Endothelial cell of umbilical vein (primary cell): Measurements from ENCODE around the gene DNAH9. TPM values are rescaled to one million over a fixed set of nuclear protein-coding genes. Genes with fewer than 3 reads are reported as not detected.

Source experiments
- BruUV-seq: library from RNA; stranded (reverse); fragments of 400-500 nt; replicated peaks from 2 replicates; lab custom pipeline; 2021; lab: Mats Ljungman, UMichigan
- CTCF ChIA-PET: fragments of 300-600, 350-600 bp; sonication (Branson Sonifier 250); formaldehyde crosslinking; loops from one replicate; lab custom pipeline; 2021; ENCODE audit warnings: antibody characterized with exemption, inconsistent platforms; lab: Charles Lee
- POLR2A ChIA-PET: fragments of 300-600, 350-600 bp; sonication (Branson Sonifier 250); formaldehyde crosslinking; loops from one replicate; lab custom pipeline; 2021; ENCODE audit warnings: antibody characterized with exemption, inconsistent platforms; lab: Charles Lee
- DNase-seq: peaks from one replicate; pipeline ENCODE4 v3.0.0-alpha.2; 2011; ENCODE audit warnings: low read depth, low spot score
- FAIRE-seq: peaks from 2 replicates; lab custom pipeline; 2011; peaks lifted over from hg19 to GRCh38; lab: Jason Lieb, UNC
- H2AFZ ChIP-seq: 2 replicates; pipeline ENCODE4 v1.6.0; 2012; ENCODE audit warnings: low read depth, low read length, control low read depth, inconsistent platforms
- H3K27ac ChIP-seq: 2 replicates; pipeline ENCODE4 v1.5.1; 2011; ENCODE audit warnings: low read depth, mild to moderate bottlenecking, control low read depth, low read length, moderate library complexity; ENCODE audit not compliant: insufficient read depth
- H3K27me3 ChIP-seq, 2 experiments: 2 replicates each; pipeline versions ENCODE4 v1.6.0 to v1.6.1; 2011; ENCODE audit warnings: low read length in 2 of 2, mixed read lengths in 1 of 2; ENCODE audit not compliant: control insufficient read depth in 2 of 2, insufficient read depth in 2 of 2
- H3K36me3 ChIP-seq, 2 experiments: 2 replicates in 1 of 2; 3 replicates in 1 of 2; pipeline ENCODE4 v1.5.1; 2011; ENCODE audit warnings: low read length in 2 of 2, mild to moderate bottlenecking in 1 of 2, moderate library complexity in 1 of 2; ENCODE audit not compliant: control insufficient read depth in 2 of 2, insufficient read depth in 2 of 2; ENCODE audit errors: extremely low read depth in 1 of 2
- H3K4me1 ChIP-seq: 3 replicates; pipeline ENCODE4 v1.5.1; 2011; ENCODE audit warnings: mild to moderate bottlenecking, low read length; ENCODE audit not compliant: control insufficient read depth, insufficient read depth; ENCODE audit errors: extremely low read depth
- H3K4me2 ChIP-seq: 2 replicates; pipeline ENCODE4 v1.6.1; 2011; ENCODE audit warnings: low read length, control low read depth, mixed read lengths; ENCODE audit not compliant: insufficient read depth
- H3K4me3 ChIP-seq, 3 experiments: fragments of 200-600 bp in 1 of 3; sonication (generic), shearing (Covaris generic) in 1 of 3; replicated peaks in 1 of 3; 2 replicates each; pipeline ENCODE4 v1.5.1; 2011 to 2016; ENCODE audit warnings: control low read depth in 3 of 3, low read length in 3 of 3, mild to moderate bottlenecking in 2 of 3, inconsistent platforms in 1 of 3, low read depth in 1 of 3, moderate library complexity in 1 of 3; ENCODE audit not compliant: insufficient read depth in 1 of 3
- H3K79me2 ChIP-seq: 2 replicates; pipeline ENCODE4 v1.6.0; 2012; ENCODE audit warnings: low read length, inconsistent platforms; ENCODE audit not compliant: control insufficient read depth, insufficient read depth
- H3K9ac ChIP-seq: replicated peaks from 2 replicates; pipeline ENCODE3; 2011; ENCODE audit warnings: low read length, control low read depth; ENCODE audit not compliant: insufficient read depth; ENCODE audit errors: extremely low read depth
- H3K9me1 ChIP-seq: replicated peaks from 3 replicates; pipeline ENCODE4 v1.6.0; 2011; ENCODE audit warnings: mild to moderate bottlenecking, low read length; ENCODE audit not compliant: control insufficient read depth, insufficient read depth; ENCODE audit errors: extremely low read depth
- H3K9me3 ChIP-seq: replicated peaks from 2 replicates; pipeline ENCODE4 v1.5.1; 2012; ENCODE audit warnings: low read length, inconsistent platforms; ENCODE audit not compliant: control insufficient read depth, insufficient read depth
- H4K20me1 ChIP-seq: replicated peaks from 2 replicates; pipeline ENCODE3; 2011; ENCODE audit warnings: mild to moderate bottlenecking, low read length; ENCODE audit not compliant: control insufficient read depth, insufficient read depth; ENCODE audit errors: extremely low read depth
- EZH2 ChIP-seq: IDR thresholded peaks from 2 replicates; pipeline ENCODE4 v1.6.1; 2012; ENCODE audit warnings: borderline replicate concordance, low read depth, mild to moderate bottlenecking, moderate library complexity, low read length, inconsistent platforms; ENCODE audit not compliant: severe bottlenecking
- FOS ChIP-seq: IDR thresholded peaks from 2 replicates; pipeline ENCODE4 v1.6.1; 2011; ENCODE audit warnings: mild to moderate bottlenecking, low read length, moderate library complexity, borderline replicate concordance; ENCODE audit not compliant: insufficient read depth
- GATA2 ChIP-seq: IDR thresholded peaks from 2 replicates; pipeline ENCODE4 v1.7.0; 2011; ENCODE audit warnings: low read depth, mild to moderate bottlenecking, moderate library complexity, mixed read lengths, low read length; ENCODE audit not compliant: insufficient read length, insufficient read depth
- JUN ChIP-seq: IDR thresholded peaks from 2 replicates; pipeline ENCODE4 v1.6.1; 2011; ENCODE audit warnings: borderline replicate concordance, low read depth; ENCODE audit not compliant: insufficient read length, insufficient read depth
- MYC ChIP-seq: IDR thresholded peaks from one replicate; pipeline ENCODE4 v1.6.1; 2011; ENCODE audit warnings: mild to moderate bottlenecking, low read depth, low read length
- POLR2A ChIP-seq: IDR thresholded peaks from 2 replicates; pipeline ENCODE4 v1.6.1; 2012; ENCODE audit warnings: low read depth, mild to moderate bottlenecking, control low read depth, low read length
- POLR2AphosphoS5 ChIP-seq: IDR thresholded peaks from 2 replicates; pipeline ENCODE4 v1.6.1; 2012; ENCODE audit warnings: low read depth, mild to moderate bottlenecking, control low read depth, low read length, moderate library complexity; ENCODE audit not compliant: insufficient read depth
- dilution Hi-C: fragments of 300-500 bp; cut with MboI; formaldehyde crosslinking; loops from one replicate; pipeline ENCODE4 v1.15.0; 2019; ENCODE audit warnings: low sequenced_read_pairs; ENCODE audit not compliant: extremely low pct_ligation_motif_present
- intact Hi-C: fragments of 100-400 bp; cut with micrococcal nuclease; formaldehyde crosslinking; loops from one replicate; pipeline ENCODE4 v1.10.0; 2022
- polyA plus RNA-seq, 4 experiments: library from polyadenylated mRNA; depleted of rRNA in 3 of 4; stranded (reverse) in 3 of 4; unstranded in 1 of 4; fragments of >200 nt; gene quantifications; 2 replicates each; pipeline versions ENCODE4 v1.2.1 to v1.2.3, GENCODE V29; 2011 to 2012; ENCODE audit warnings: missing spikeins in 1 of 4
- total RNA-seq: library from RNA; stranded (reverse); gene quantifications from 2 replicates; pipeline ENCODE4 v1.2.3, GENCODE V29; 2021
- TF ChIP-seq, protein P1 (sequence below), 2 donors: IDR thresholded peaks; 1 replicate in 1 of 2; 2 replicates in 1 of 2; pipeline ENCODE4 v1.5.1; 2011; ENCODE audit warnings: low read length in 2 of 2, mild to moderate bottlenecking in 2 of 2, moderate library complexity in 2 of 2, control low read depth in 1 of 2, inconsistent platforms in 1 of 2, low read depth in 1 of 2; ENCODE audit not compliant: insufficient read depth in 1 of 2; ENCODE audit errors: extremely low read depth in 1 of 2

DNAH9 gene
- total and polyA plus RNA-seq, 2 donors (not counting 3 experiments of a cell fraction or from before 2014, with no cell fraction given), result not detected

DNA sequence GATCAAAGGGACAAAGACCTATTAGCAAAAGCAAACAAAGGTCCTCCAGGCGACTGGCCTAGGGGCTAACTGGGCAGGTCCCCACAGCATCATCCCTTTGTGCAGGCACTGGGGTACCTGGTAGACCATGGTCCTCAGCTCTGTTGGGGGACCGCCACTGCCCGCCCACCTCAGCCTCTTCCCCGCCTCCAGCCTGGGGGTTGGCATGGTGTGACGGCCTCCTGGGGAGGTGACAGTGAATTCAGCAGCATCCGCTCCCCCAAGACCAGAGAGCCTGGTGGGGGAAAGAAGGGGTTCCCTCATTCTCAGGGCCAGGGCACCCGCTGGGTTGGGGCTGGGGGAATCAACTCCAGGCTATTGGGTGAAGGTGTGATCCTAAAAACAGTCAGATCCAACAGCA lies 38.7 kb upstream of the DNAH9 start:
- Histone ChIP-seq H3K9me1 (no peaks in the 10 kb centered on the region), H3K79me2 (no peaks in the 10 kb centered on the region), H2AFZ (no peak overlapping the region), H3K4me3 (no peak overlapping the region), H3K9me3 (peaks cover 7% of the 10 kb centered on the region), H3K4me1 (no peaks in the 10 kb centered on the region), H3K9ac (no peak overlapping the region), H3K27me3 (no peaks in the 10 kb centered on the region), H3K27ac (no peak overlapping the region), H3K4me2 (no peak overlapping the region), H4K20me1 (no peaks in the 10 kb centered on the region), H3K36me3 (no peaks in the 10 kb centered on the region)
- no TSS peak for BruUV-seq
- dilution Hi-C loops (no loop called here), intact Hi-C loops (no loop called here)
- DNase-seq (no peak), FAIRE-seq (no peak)
- ChIA-PET POLR2A (no interaction called here), CTCF (no interaction called here)
- TF ChIP-seq EZH2, result no peak
- TF ChIP-seq GATA2, result no peak
- TF ChIP-seq, protein P1, sequence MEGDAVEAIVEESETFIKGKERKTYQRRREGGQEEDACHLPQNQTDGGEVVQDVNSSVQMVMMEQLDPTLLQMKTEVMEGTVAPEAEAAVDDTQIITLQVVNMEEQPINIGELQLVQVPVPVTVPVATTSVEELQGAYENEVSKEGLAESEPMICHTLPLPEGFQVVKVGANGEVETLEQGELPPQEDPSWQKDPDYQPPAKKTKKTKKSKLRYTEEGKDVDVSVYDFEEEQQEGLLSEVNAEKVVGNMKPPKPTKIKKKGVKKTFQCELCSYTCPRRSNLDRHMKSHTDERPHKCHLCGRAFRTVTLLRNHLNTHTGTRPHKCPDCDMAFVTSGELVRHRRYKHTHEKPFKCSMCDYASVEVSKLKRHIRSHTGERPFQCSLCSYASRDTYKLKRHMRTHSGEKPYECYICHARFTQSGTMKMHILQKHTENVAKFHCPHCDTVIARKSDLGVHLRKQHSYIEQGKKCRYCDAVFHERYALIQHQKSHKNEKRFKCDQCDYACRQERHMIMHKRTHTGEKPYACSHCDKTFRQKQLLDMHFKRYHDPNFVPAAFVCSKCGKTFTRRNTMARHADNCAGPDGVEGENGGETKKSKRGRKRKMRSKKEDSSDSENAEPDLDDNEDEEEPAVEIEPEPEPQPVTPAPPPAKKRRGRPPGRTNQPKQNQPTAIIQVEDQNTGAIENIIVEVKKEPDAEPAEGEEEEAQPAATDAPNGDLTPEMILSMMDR (IDR thresholded peaks at IDR 0.05; ENCODE audit: extremely low read depth in 1 of 2, insufficient read depth in 1 of 2, low read depth in 1 of 2, low read length in 2 of 2), result no peak

DNA sequence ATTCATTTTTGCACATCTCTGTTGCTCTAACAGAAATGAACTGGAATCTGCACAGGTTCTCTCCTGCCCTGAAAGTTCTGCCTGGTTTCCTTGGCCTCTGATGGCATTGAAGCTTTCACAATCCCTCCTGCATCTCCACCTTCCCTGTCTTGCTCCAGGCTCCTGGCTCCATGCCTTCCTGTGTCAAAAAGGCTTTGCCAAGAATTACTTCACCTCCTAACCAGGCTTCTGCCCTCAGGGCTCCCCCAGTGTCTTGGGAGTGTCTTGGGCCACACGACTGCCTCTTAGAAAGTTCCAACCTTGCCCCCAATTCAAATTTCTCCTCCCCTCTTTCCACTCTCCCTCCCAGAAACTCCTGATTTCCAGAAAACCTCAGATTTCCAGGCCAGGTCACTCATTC lies 37.0 kb upstream of the DNAH9 start:
- Histone ChIP-seq H4K20me1 (no peaks in the 10 kb centered on the region), H3K9me1 (no peaks in the 10 kb centered on the region), H2AFZ (no peak overlapping the region), H3K36me3 (no peaks in the 10 kb centered on the region), H3K4me3 (no peak overlapping the region), H3K79me2 (no peaks in the 10 kb centered on the region), H3K4me2 (no peak overlapping the region), H3K4me1 (no peaks in the 10 kb centered on the region), H3K9me3 (peaks cover 5% of the 10 kb centered on the region), H3K27ac (no peak overlapping the region), H3K27me3 (no peaks in the 10 kb centered on the region), H3K9ac (no peak overlapping the region)
- ChIA-PET POLR2A (no interaction called here), CTCF (no interaction called here)
- no peak for FAIRE-seq
- dilution Hi-C loops (no loop called here), intact Hi-C loops (no loop called here)
- TF ChIP-seq JUN (no peak), MYC (no peak), FOS (no peak), POLR2A (no peak), POLR2AphosphoS5 (no peak)
- TF ChIP-seq, protein P1 (IDR thresholded peaks at IDR 0.05; ENCODE audit: extremely low read depth in 1 of 2, insufficient read depth in 1 of 2, low read depth in 1 of 2, low read length in 2 of 2), result no peak
- no TSS peak for BruUV-seq
- DNase-seq, result no peak
